ENCODE data around the gene PRSS27. TPM values are rescaled to one million over a fixed set of nuclear protein-coding genes. Genes with fewer than 3 reads are reported as not detected.

The PRSS27 gene
- total RNA-seq, 1 donor from 2014 or later, result 3.1 TPM

DNA sequence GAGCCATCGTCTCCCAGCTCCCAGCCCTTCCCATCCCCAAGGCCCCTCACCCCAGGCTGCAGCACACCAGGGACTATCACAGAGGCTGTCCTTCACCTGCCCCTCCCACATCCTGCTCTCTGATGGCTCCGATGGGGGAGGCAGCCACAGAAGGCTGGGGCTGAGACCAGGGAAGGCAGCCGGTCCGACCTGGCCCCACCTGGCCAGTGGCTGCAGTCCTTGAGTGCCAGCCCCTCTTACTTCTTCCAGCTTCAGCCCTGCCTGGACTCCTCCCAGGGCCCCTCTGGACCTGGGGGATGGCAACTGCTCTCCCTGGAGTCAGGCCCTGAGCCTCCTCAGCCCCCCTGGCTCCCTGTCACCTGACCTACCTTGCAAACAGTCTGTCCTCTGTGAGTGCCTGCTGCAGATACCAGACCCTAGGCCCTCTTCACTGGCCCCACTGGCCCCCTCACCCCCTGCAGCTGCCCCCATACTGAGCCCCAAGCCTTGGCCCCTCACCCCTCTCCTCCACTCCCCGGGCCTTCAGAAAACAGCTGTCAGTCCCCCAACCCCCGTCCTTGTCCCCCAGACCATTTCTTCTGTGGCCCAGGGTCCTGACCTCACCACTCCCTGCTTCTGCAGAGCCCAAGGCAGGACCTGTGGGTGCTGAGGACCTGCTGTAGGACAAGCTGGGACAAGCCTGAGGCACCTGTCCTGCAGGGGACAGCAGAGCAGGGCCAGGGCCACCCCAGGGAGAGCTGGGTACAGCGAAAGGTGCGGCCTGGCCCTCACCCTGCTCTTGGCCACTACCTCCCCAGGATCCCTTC is 19.8 kb upstream of the PRSS27 start:
- Mint-ChIP-seq H3K4me3 (ENCODE audit: unreplicated experiment) (no peak overlapping the region), H3K27me3 (ENCODE audit: low read depth) (peaks cover under 1% of the 10 kb centered on the region), H3K9me3 (ENCODE audit: low read depth) (no peaks in the 10 kb centered on the region), H3K27ac (ENCODE audit: unreplicated experiment) (no peak overlapping the region), H3K4me1 (ENCODE audit: low read depth) (no peaks in the 10 kb centered on the region), H3K36me3 (ENCODE audit: low read depth) (no peaks in the 10 kb centered on the region)
- DNase-seq (ENCODE audit: low spot score), result no peak
- TF ChIP-seq, protein P1, sequence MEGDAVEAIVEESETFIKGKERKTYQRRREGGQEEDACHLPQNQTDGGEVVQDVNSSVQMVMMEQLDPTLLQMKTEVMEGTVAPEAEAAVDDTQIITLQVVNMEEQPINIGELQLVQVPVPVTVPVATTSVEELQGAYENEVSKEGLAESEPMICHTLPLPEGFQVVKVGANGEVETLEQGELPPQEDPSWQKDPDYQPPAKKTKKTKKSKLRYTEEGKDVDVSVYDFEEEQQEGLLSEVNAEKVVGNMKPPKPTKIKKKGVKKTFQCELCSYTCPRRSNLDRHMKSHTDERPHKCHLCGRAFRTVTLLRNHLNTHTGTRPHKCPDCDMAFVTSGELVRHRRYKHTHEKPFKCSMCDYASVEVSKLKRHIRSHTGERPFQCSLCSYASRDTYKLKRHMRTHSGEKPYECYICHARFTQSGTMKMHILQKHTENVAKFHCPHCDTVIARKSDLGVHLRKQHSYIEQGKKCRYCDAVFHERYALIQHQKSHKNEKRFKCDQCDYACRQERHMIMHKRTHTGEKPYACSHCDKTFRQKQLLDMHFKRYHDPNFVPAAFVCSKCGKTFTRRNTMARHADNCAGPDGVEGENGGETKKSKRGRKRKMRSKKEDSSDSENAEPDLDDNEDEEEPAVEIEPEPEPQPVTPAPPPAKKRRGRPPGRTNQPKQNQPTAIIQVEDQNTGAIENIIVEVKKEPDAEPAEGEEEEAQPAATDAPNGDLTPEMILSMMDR (IDR thresholded peaks at IDR 0.05), result no peak

DNA sequence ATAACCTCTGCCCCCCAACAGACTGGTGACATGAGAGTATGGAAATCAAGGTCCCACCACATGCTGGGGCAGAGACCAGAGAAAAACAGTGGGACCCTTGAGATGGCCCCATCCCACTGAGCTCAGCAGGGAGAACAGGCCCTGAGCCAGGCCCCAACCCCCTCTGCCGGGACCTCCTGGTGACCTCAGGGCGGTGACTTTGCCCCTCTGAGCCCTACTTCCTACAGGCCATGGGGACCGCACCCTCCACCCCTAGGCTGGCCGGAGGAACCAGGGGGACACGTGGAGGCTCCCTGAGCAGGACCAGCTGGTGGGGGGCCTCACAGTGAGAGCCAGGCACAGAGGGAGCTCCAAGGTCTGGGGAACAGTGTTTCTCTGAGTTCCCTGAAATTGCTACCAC is 18.6 kb upstream of the PRSS27 start:
- TF ChIP-seq, protein P1 (IDR thresholded peaks at IDR 0.05), result no peak

DNA sequence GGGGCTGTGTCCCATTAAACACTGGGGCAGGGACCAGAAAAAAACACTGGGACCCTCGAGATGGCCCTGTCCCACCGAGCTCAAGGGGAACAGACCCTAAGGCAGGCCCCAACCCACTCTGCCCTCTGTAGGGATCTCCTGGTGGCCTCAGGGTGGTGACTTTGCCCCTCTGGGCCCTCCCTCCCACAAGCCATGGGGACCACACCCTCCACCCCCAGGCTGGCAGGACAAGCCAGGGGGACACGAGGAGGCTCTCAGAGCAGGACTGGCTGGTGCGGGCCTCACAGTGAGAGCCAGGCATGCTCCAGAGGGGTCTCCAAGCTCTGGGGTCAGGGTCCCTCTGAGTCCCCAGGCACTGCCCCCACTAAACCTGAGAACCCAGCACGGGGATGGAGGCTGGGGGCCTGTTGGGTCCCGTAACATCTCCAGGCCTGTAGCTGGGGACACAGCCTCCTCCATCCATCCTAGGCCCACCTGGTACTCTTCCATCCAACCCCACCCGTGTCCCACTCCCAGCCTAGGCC is 17.9 kb upstream of the PRSS27 start:
- no peak for DNase-seq (ENCODE audit: low spot score)
- no peak overlapping the region for H3K4me3 Mint-ChIP-seq (ENCODE audit: unreplicated experiment)
- no peak overlapping the region for H3K27ac Mint-ChIP-seq (ENCODE audit: unreplicated experiment)
- H3K4me1 Mint-ChIP-seq (ENCODE audit: low read depth), result no peaks in the 10 kb centered on the region
- TF ChIP-seq, protein P1 (IDR thresholded peaks at IDR 0.05), result no peak
- peaks cover 1% of the 10 kb centered on the region for H3K27me3 Mint-ChIP-seq (ENCODE audit: low read depth)
- H3K36me3 Mint-ChIP-seq (ENCODE audit: low read depth), result no peaks in the 10 kb centered on the region
- H3K9me3 Mint-ChIP-seq (ENCODE audit: low read depth), result no peaks in the 10 kb centered on the region

More for the DNA sequence above, 18.6 kb upstream of the PRSS27 start:
- Mint-ChIP-seq H3K4me1 (ENCODE audit: low read depth) (no peaks in the 10 kb centered on the region), H3K36me3 (ENCODE audit: low read depth) (no peaks in the 10 kb centered on the region), H3K9me3 (ENCODE audit: low read depth) (no peaks in the 10 kb centered on the region), H3K27me3 (ENCODE audit: low read depth) (peaks cover 1% of the 10 kb centered on the region), H3K27ac (ENCODE audit: unreplicated experiment) (no peak overlapping the region), H3K4me3 (ENCODE audit: unreplicated experiment) (no peak overlapping the region)
- DNase-seq (ENCODE audit: low spot score), result no peak

DNA sequence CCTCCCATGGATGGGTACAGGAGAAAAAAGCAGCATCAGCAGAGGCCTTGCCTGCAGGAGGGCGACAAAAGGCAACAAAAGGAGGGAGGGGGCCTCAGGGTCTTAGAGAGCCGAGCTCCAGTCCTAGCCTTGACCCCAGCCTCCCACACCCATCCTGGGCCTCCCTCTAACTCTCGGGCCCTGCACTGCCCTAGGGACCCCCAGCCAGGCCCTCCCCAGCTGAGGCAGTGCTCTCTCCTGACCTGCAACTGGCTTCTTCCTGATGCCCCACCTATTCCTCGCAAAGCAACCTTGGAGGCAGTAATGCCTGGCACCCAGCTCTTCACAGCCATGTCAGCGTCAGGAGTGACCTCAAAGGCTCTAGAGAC is 17.2 kb upstream of the PRSS27 start:
- no peaks in the 10 kb centered on the region for H3K9me3 Mint-ChIP-seq (ENCODE audit: low read depth)
- no peaks in the 10 kb centered on the region for H3K4me1 Mint-ChIP-seq (ENCODE audit: low read depth)
- peaks cover 1% of the 10 kb centered on the region for H3K27me3 Mint-ChIP-seq (ENCODE audit: low read depth)
- no peaks in the 10 kb centered on the region for H3K36me3 Mint-ChIP-seq (ENCODE audit: low read depth)
- TF ChIP-seq, protein P1 (IDR thresholded peaks at IDR 0.05), result no peak
- no peak overlapping the region for H3K27ac Mint-ChIP-seq (ENCODE audit: unreplicated experiment)
- no peak overlapping the region for H3K4me3 Mint-ChIP-seq (ENCODE audit: unreplicated experiment)
- DNase-seq (ENCODE audit: low spot score), result no peak

DNA sequence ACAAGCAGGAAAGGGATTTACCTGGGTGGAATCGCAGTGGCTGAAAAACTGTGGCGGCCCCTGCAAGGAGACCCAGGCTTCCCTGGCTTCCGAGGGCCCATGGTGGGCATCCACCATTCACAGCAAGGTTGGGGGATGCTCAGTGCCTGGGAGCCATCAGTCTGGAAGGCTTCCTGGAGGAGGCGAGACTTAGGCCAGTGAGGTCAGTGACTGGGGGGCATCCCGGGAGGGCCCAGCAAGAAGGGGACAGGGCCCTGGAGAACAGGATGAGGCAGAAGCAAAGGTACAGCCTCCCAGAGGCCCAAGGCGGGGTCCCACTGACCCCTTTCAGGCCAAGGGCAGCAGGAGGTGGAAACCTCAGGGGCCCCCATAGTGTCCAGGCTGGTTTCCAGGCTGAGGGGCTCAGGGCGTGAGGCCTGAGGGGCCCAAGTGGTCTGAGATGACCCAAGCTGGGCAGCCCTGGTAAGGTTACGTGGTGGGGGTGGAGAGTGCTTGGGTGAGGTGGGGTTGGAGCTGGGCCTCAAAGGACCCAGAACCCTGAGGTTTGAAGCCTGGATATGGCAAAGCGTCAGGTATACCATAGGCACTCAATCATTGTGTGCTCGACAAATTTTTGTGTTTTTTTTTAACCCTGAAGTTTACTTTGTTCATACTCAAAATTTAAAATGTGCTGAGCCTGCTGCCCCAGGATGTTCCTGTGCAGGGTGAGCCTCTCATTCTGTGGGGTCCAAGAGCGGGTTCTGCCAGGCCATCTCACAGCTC is 16.6 kb upstream of the PRSS27 start:
- H3K27ac Mint-ChIP-seq (ENCODE audit: unreplicated experiment), result no peak overlapping the region
- no peaks in the 10 kb centered on the region for H3K4me1 Mint-ChIP-seq (ENCODE audit: low read depth)
- peaks cover 1% of the 10 kb centered on the region for H3K27me3 Mint-ChIP-seq (ENCODE audit: low read depth)
- no peaks in the 10 kb centered on the region for H3K9me3 Mint-ChIP-seq (ENCODE audit: low read depth)
- no peak overlapping the region for H3K4me3 Mint-ChIP-seq (ENCODE audit: unreplicated experiment)
- TF ChIP-seq, protein P1 (IDR thresholded peaks at IDR 0.05), result no peak
- H3K36me3 Mint-ChIP-seq (ENCODE audit: low read depth), result no peaks in the 10 kb centered on the region
- DNase-seq (ENCODE audit: low spot score), result no peak
